Measurements from ENCODE around the gene MAOA. TPM values are rescaled to one million over a fixed set of nuclear protein-coding genes. Genes with fewer than 3 reads are reported as not detected.

Gene MAOA
- total and polyA plus RNA-seq, 5 donors, result 48.6 to 133 (median 104) TPM

- no peak for ATAC-seq
- peaks cover 3% of the 10 kb centered on the region for H3K4me1 ChIP-seq (ENCODE audit: control insufficient read depth, insufficient read depth, low read length)
- DNase-seq, result no peak
- no peak overlapping the region for H3K27ac ChIP-seq (ENCODE audit: low read length)
- no peaks in the 10 kb centered on the region for H3K9me3 ChIP-seq (ENCODE audit: control insufficient read depth, low read length)
- H3K27me3 ChIP-seq (ENCODE audit: control insufficient read depth, insufficient read depth), result no peaks in the 10 kb centered on the region
- 64% methylated on average over 1 of the region's 1 CpG for WGBS
- intact Hi-C loops (cut with DNase I), result no loop called here
- no peak overlapping the region for H3K4me3 ChIP-seq (ENCODE audit: low read length)
Measured at GRCh38 chrX:43734444-43734843, 78.3 kb downstream of the MAOA start.

GRCh38 chrX:43735534-43735933, 79.4 kb downstream of the MAOA start:
- no peaks in the 10 kb centered on the region for H3K27me3 ChIP-seq (ENCODE audit: control insufficient read depth, insufficient read depth)

DNA sequence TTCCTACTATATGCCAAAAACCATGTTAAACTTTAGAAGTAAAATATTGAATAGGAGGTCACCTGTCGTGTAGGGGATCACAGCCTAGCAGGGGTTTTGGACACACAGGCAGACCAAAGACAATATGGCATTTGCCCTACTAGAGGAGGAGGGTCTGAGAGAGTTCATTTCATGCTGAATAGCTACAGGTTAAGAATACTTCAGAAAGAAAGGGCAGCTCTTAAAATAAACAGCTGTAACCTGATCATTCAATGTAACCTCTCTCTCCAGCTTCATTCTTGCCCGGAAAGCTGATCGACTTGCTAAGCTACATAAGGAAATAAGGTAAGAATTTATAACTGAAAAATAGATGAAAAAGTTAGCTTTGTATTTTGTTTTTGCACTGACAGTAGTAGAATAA, 79.9 kb downstream of the MAOA start:
- H3K9me3 ChIP-seq (ENCODE audit: control insufficient read depth, low read length), result no peaks in the 10 kb centered on the region
- no peak for DNase-seq
- WGBS, result 77% methylated on average over 3 of the region's 3 CpGs
- H3K27ac ChIP-seq (ENCODE audit: low read length), result no peak overlapping the region
- no peak overlapping the region for H3K4me3 ChIP-seq (ENCODE audit: low read length)
- H3K4me1 ChIP-seq (ENCODE audit: control insufficient read depth, insufficient read depth, low read length), result peaks cover 3% of the 10 kb centered on the region
- intact Hi-C loops (cut with DNase I), result no loop called here
- no peaks in the 10 kb centered on the region for H3K27me3 ChIP-seq (ENCODE audit: control insufficient read depth, insufficient read depth)
- no peak for ATAC-seq

More at GRCh38 chrX:43735534-43735933, 79.4 kb downstream of the MAOA start:
- H3K4me1 ChIP-seq (ENCODE audit: control insufficient read depth, insufficient read depth, low read length), result peaks cover 3% of the 10 kb centered on the region
- no peaks in the 10 kb centered on the region for H3K9me3 ChIP-seq (ENCODE audit: control insufficient read depth, low read length)
- 77% methylated on average over 6 of the region's 6 CpGs for WGBS
- no peak overlapping the region for H3K27ac ChIP-seq (ENCODE audit: low read length)
- H3K4me3 ChIP-seq (ENCODE audit: low read length), result no peak overlapping the region
- intact Hi-C loops (cut with DNase I), result no loop called here
- no peak for ATAC-seq
- DNase-seq, result no peak

DNA sequence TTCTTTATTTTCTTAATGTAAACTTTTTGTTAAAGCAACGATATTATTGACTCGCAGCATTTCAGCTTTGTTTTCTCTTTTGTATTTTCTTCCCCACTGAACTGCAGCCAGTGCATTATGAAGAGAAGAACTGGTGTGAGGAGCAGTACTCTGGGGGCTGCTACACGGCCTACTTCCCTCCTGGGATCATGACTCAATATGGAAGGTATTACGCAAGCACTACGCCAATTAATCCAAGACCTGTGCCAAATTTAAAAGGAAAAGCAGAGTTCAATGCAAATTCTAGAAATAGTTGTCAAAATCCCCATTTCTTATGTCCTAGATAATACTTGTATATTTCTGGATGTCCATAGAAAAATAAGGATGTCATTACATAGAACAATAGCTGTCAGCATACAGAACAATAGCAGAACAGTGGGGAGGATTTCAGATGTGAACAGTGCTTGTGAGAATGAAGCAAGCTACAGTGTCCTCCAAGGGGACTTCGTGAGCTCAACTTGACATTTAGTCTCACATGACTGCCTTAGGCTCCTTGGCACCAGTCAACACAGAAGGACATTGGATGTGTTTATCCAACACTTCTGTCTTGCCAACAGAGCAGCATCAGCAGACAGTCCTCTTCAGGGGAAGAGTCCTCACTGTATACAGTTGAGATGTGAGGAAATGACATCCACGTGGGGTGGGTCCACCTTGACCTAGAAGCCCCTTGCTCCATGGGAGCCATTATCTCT, 85.9 kb downstream of the MAOA start:
- peak overlapping the region; percentile 80 for H3K27ac ChIP-seq (ENCODE audit: low read length)
- H3K27me3 ChIP-seq (ENCODE audit: control insufficient read depth, insufficient read depth), result no peaks in the 10 kb centered on the region
- no peaks in the 10 kb centered on the region for H3K9me3 ChIP-seq (ENCODE audit: control insufficient read depth, low read length)
- DNase-seq (peak in 1 of 3 donors; percentile 40), ATAC-seq (peak; percentile 90 to 91)
- no peak overlapping the region for H3K4me3 ChIP-seq (ENCODE audit: low read length)
- 19% methylated on average over 7 of the region's 7 CpGs for WGBS
- H3K4me1 ChIP-seq (ENCODE audit: control insufficient read depth, insufficient read depth, low read length), result peaks cover 1% of the 10 kb centered on the region
- intact Hi-C loops (cut with DNase I), result loop anchor here in 1 of 4 donors (10.0 kb wide), 1 partner anchor 77 kb away; no protein-coding TSS in a partner anchor

GRCh38 chrX:43743100-43743822, 87.2 kb downstream of the MAOA start:
- no peaks in the 10 kb centered on the region for H3K27me3 ChIP-seq (ENCODE audit: control insufficient read depth, insufficient read depth)
- DNase-seq, result no peak
- no peak overlapping the region for H3K27ac ChIP-seq (ENCODE audit: low read length)
- peaks cover 1% of the 10 kb centered on the region for H3K4me1 ChIP-seq (ENCODE audit: control insufficient read depth, insufficient read depth, low read length)
- no peak for ATAC-seq
- intact Hi-C loops (cut with DNase I), result loop anchor here in 1 of 4 donors (10.0 kb wide), 1 partner anchor 78 kb away; no protein-coding TSS in a partner anchor
- WGBS, result 70% methylated on average over 5 of the region's 5 CpGs
- no peak overlapping the region for H3K4me3 ChIP-seq (ENCODE audit: low read length)
- H3K9me3 ChIP-seq (ENCODE audit: control insufficient read depth, low read length), result no peaks in the 10 kb centered on the region

DNA sequence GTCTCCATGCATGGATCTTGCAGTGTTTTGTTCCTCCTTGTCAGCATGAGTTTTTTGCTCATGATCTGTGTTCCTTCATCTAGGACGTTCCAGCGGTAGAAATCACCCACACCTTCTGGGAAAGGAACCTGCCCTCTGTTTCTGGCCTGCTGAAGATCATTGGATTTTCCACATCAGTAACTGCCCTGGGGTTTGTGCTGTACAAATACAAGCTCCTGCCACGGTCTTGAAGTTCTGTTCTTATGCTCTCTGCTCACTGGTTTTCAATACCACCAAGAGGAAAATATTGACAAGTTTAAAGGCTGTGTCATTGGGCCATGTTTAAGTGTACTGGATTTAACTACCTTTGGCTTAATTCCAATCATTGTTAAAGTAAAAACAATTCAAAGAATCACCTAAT, 88.2 kb downstream of the MAOA start:
- Histone ChIP-seq H3K4me1 (ENCODE audit: control insufficient read depth, insufficient read depth, low read length) (peaks cover 1% of the 10 kb centered on the region), H3K27ac (ENCODE audit: low read length) (no peak overlapping the region), H3K4me3 (ENCODE audit: low read length) (no peak overlapping the region), H3K27me3 (ENCODE audit: control insufficient read depth, insufficient read depth) (no peaks in the 10 kb centered on the region), H3K9me3 (ENCODE audit: control insufficient read depth, low read length) (no peaks in the 10 kb centered on the region)
- ATAC-seq (no peak), DNase-seq (no peak)
- intact Hi-C loops (cut with DNase I), result loop anchor here in 1 of 4 donors (10.0 kb wide), 1 partner anchor 79 kb away; no protein-coding TSS in a partner anchor
- 95% methylated on average over 3 of the region's 3 CpGs for WGBS

GRCh38 chrX:43745938-43746721, 90.0 kb downstream of the MAOA start:
- H3K4me3 ChIP-seq (ENCODE audit: low read length), result no peak overlapping the region
- 73% methylated on average over 6 of the region's 6 CpGs for WGBS
- H3K27me3 ChIP-seq (ENCODE audit: control insufficient read depth, insufficient read depth), result no peaks in the 10 kb centered on the region
- DNase-seq (no peak), ATAC-seq (no peak)
- H3K27ac ChIP-seq (ENCODE audit: low read length), result no peak overlapping the region
- no peaks in the 10 kb centered on the region for H3K9me3 ChIP-seq (ENCODE audit: control insufficient read depth, low read length)
- intact Hi-C loops (cut with DNase I), result loop anchor here in 2 of 4 donors (5.0 to 10.0 kb wide), 2 partner anchors 81 to 89 kb away; partner anchors contain the start of gene MAOA (in 1 of the 2)
- H3K4me1 ChIP-seq (ENCODE audit: control insufficient read depth, insufficient read depth, low read length), result peaks cover 1% of the 10 kb centered on the region

DNA sequence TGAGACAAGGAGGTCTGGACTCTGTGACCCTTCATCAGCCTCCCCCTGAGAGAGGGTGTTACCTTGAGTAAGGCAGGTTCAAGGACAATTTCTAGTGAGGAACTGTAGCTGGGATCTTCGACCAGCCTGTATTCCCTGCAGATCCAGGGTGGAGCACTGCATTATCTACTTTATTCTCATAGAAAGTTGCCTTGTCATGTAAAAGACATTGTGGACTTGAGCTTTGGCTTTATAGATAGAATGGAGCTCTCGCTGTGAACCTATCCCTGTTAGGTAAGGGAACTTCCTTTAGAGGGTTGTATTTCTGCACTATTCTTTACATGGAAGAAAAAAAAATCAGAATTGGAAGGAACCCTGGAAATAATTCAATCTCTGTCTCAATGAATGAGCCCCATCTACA, 91.4 kb downstream of the MAOA start:
- no peak for ATAC-seq
- no peak for DNase-seq
- intact Hi-C loops (cut with DNase I), result loop anchor here in 2 of 4 donors (5.0 to 10.0 kb wide), 2 partner anchors 83 to 90 kb away; partner anchors contain the start of gene MAOA (in 1 of the 2)
- Histone ChIP-seq H3K4me1 (ENCODE audit: control insufficient read depth, insufficient read depth, low read length) (no peaks in the 10 kb centered on the region), H3K9me3 (ENCODE audit: control insufficient read depth, low read length) (no peaks in the 10 kb centered on the region), H3K4me3 (ENCODE audit: low read length) (no peak overlapping the region), H3K27ac (ENCODE audit: low read length) (no peak overlapping the region), H3K27me3 (ENCODE audit: control insufficient read depth, insufficient read depth) (no peaks in the 10 kb centered on the region)
- 91% methylated on average over 2 of the region's 2 CpGs for WGBS

- intact Hi-C loops (cut with DNase I), result loop anchor here in 3 of 4 donors (5.0 to 10.0 kb wide), 3 partner anchors 185 to 193 kb away; no protein-coding TSS in a partner anchor
Measured at GRCh38 chrX:43750248-43750676, 94.2 kb downstream of the MAOA start.

GRCh38 chrX:43753637-43754036, 97.5 kb downstream of the MAOA start:
- no peaks in the 10 kb centered on the region for H3K27me3 ChIP-seq (ENCODE audit: control insufficient read depth, insufficient read depth)
- WGBS, result 68% methylated on average over 3 of the region's 3 CpGs
- no peak for ATAC-seq

More at GRCh38 chrX:43750248-43750676, 94.2 kb downstream of the MAOA start:
- H3K4me1 ChIP-seq (ENCODE audit: control insufficient read depth, insufficient read depth, low read length), result no peaks in the 10 kb centered on the region
- no peaks in the 10 kb centered on the region for H3K27me3 ChIP-seq (ENCODE audit: control insufficient read depth, insufficient read depth)
- DNase-seq (peak; percentile 27 to 58 (median 36)), ATAC-seq (peak; percentile 83 to 91)
- WGBS, result 11% methylated on average over 6 of the region's 6 CpGs
- no peak overlapping the region for H3K4me3 ChIP-seq (ENCODE audit: low read length)
- no peaks in the 10 kb centered on the region for H3K9me3 ChIP-seq (ENCODE audit: control insufficient read depth, low read length)
- no peak overlapping the region for H3K27ac ChIP-seq (ENCODE audit: low read length)

More at GRCh38 chrX:43753637-43754036, 97.5 kb downstream of the MAOA start:
- intact Hi-C loops (cut with DNase I), result loop anchor here in 3 of 4 donors (5.0 to 10.0 kb wide), 3 partner anchors 189 to 196 kb away; no protein-coding TSS in a partner anchor
- DNase-seq, result no peak
- H3K27ac ChIP-seq (ENCODE audit: low read length), result no peak overlapping the region
- no peaks in the 10 kb centered on the region for H3K9me3 ChIP-seq (ENCODE audit: control insufficient read depth, low read length)
- no peak overlapping the region for H3K4me3 ChIP-seq (ENCODE audit: low read length)
- H3K4me1 ChIP-seq (ENCODE audit: control insufficient read depth, insufficient read depth, low read length), result no peaks in the 10 kb centered on the region

All from right cardiac atrium (tissue), 5 donors.